LNCaP clone FGC (cell line): ENCODE results near the gene CSRNP3.

Experiments
- DNase-seq: peaks from one replicate; pipeline ENCODE4 v3.0.0-alpha.2; 2011; ENCODE audit warnings: low read depth
- H3K4me3 ChIP-seq: 2 replicates; pipeline ENCODE4 v1.5.1; 2011; ENCODE audit warnings: mild to moderate bottlenecking, low read depth, low read length, control low read depth
- CTCF ChIP-seq: IDR thresholded peaks from 2 replicates; pipeline ENCODE4 v1.5.1; 2012; ENCODE audit warnings: mild to moderate bottlenecking; ENCODE audit not compliant: control insufficient read depth, insufficient read depth; ENCODE audit errors: extremely low read depth

CSRNP3 gene

GRCh38 chr2:165469417-165469816, at the start of gene CSRNP3:
Gene CSRNP3 (plus strand): TSS chr2:165469698. CDS start chr2:165595066, 125,368 bp downstream.
- no peak for TF ChIP-seq CTCF
- peak within 1 kb of the TSS; percentile 43 for H3K4me3 ChIP-seq
- peak; percentile 31 for DNase-seq

GRCh38 chr2:165420231-165420630, 49.3 kb upstream of the CSRNP3 start:
- TF ChIP-seq CTCF, result no peak
- no peak for DNase-seq
- H3K4me3 ChIP-seq, result no peak overlapping the region

- no peak for DNase-seq
- no peak for TF ChIP-seq CTCF
- H3K4me3 ChIP-seq, result no peak overlapping the region
These were observed 46.4 kb upstream of the CSRNP3 start for GRCh38 chr2:165423081-165423480.

- no peak overlapping the region for H3K4me3 ChIP-seq
- no peak for TF ChIP-seq CTCF
- DNase-seq, result no peak
These were observed 43.9 kb upstream of the CSRNP3 start for GRCh38 chr2:165425556-165425955.

- no peak for TF ChIP-seq CTCF
- DNase-seq, result no peak
- no peak overlapping the region for H3K4me3 ChIP-seq
These were observed 41.8 kb upstream of the CSRNP3 start for GRCh38 chr2:165427686-165428085.

GRCh38 chr2:165428926-165429325, 40.6 kb upstream of the CSRNP3 start:
- H3K4me3 ChIP-seq, result no peak overlapping the region
- DNase-seq, result no peak
- TF ChIP-seq CTCF, result no peak

GRCh38 chr2:165431014-165431413, 38.5 kb upstream of the CSRNP3 start:
- no peak for TF ChIP-seq CTCF
- H3K4me3 ChIP-seq, result no peak overlapping the region
- no peak for DNase-seq
